Measurements from ENCODE around the gene P3H3.

Gene P3H3

DNA sequence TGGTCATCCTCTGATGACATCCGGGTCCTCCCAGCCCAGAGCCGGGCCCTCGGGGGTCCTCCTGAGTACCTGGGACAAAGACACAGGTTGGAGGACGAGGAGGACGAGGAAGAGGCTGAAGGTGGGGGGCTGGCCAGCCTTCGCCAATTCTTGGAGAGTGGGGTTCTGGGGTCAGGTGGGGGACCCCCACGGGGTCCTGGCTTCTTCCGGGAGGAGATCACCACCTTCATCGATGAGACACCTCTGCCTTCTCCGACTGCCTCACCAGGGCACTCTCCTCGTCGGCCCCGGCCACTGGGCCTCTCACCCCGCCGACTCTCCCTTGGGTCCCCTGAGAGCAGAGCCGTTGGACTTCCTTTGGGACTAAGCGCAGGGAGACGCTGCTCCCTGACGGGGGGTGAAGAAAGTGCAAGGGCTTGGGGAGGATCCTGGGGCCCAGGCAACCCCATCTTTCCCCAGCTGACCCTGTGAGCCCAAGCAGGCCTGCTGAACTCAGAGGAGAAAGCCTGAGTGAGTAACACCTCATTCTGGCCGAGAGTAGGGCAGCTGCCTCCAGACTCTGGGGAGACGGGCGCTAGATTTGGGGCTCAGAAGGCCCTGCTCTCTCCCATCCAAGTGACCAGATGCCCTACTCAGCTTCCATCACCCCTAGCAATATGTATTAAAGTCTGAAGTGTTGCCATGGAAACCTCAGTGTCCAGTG is 1.3 kb upstream of the P3H3 start:
- DNase-seq (ENCODE audit: low spot score), result no peak

GRCh38 chr12:6827437-6827911 is 733 bp upstream of the P3H3 start:
- peak; percentile 71 for DNase-seq (ENCODE audit: low spot score)
- TF ChIP-seq, protein P1, sequence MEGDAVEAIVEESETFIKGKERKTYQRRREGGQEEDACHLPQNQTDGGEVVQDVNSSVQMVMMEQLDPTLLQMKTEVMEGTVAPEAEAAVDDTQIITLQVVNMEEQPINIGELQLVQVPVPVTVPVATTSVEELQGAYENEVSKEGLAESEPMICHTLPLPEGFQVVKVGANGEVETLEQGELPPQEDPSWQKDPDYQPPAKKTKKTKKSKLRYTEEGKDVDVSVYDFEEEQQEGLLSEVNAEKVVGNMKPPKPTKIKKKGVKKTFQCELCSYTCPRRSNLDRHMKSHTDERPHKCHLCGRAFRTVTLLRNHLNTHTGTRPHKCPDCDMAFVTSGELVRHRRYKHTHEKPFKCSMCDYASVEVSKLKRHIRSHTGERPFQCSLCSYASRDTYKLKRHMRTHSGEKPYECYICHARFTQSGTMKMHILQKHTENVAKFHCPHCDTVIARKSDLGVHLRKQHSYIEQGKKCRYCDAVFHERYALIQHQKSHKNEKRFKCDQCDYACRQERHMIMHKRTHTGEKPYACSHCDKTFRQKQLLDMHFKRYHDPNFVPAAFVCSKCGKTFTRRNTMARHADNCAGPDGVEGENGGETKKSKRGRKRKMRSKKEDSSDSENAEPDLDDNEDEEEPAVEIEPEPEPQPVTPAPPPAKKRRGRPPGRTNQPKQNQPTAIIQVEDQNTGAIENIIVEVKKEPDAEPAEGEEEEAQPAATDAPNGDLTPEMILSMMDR (IDR thresholded peaks at IDR 0.05; ENCODE audit: extremely low read depth, missing control alignments), result no peak

More for the DNA sequence above, 1.3 kb upstream of the P3H3 start:
- TF ChIP-seq, protein P1 (IDR thresholded peaks at IDR 0.05; ENCODE audit: extremely low read depth, missing control alignments), result no peak

GRCh38 chr12:6828781-6829535 is 751 bp downstream of the P3H3 start:
- DNase-seq (ENCODE audit: low spot score), result peak; percentile 68
- TF ChIP-seq, protein P1 (IDR thresholded peaks at IDR 0.05; ENCODE audit: extremely low read depth, missing control alignments), result no peak

GRCh38 chr12:6829536-6830220 is 1.5 kb downstream of the P3H3 start:
- TF ChIP-seq, protein P1 (IDR thresholded peaks at IDR 0.05; ENCODE audit: extremely low read depth, missing control alignments), result no peak
- no peak for DNase-seq (ENCODE audit: low spot score)

DNA sequence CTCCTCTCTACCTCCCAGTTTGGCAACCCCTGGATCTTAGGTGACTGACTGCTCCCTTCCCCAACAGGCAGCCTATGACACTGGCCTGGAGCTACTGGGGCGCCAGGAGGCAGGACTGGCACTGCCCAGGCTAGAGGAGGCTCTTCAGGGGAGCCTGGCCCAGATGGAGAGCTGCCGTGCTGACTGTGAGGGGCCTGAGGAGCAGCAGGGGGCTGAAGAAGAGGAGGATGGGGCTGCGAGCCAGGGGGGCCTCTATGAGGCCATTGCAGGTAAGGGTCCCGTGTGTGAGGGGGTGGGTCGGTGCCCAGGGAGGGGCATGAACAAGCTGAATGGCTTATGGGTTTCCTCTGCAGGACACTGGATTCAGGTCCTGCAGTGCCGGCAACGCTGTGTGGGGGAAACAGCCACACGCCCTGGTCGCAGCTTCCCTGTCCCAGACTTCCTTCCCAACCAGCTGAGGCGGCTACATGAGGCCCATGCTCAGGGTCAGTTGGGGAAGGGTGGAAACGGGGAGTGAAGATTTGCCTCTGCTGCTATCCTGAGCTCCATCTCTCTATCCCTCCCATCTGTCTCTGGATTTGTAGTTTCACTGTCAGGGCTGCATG is 2.2 kb downstream of the P3H3 start:
- no peak for DNase-seq (ENCODE audit: low spot score)

DNA sequence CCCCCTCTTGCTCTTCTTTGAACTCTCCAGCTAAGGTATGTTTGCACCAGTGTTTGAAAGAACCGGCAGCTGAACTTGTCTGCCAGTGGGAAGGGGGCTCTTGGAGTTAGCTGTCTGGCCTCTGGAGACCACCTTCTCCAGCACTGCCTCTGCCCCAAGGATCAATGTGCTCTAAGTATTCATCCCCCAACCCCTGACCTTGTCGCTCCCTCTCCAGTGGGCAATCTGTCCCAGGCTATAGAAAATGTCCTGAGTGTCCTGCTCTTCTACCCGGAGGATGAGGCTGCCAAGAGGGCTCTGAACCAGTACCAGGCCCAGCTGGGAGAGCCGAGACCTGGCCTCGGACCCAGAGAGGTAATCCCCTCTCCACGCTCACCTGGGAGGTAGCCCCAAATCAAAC is 2.8 kb downstream of the P3H3 start:
- no peak for DNase-seq (ENCODE audit: low spot score)
- TF ChIP-seq, protein P1 (IDR thresholded peaks at IDR 0.05; ENCODE audit: extremely low read depth, missing control alignments), result no peak

More for the DNA sequence above, 2.2 kb downstream of the P3H3 start:
- TF ChIP-seq, protein P1 (IDR thresholded peaks at IDR 0.05; ENCODE audit: extremely low read depth, missing control alignments), result no peak

Data from GM20000 (cell line).